ENCODE measurements around the gene PRSS36.
A peak's percentile ranks its signal among the peaks of the same experiment; 100 is the strongest.

Gene PRSS36

DNA sequence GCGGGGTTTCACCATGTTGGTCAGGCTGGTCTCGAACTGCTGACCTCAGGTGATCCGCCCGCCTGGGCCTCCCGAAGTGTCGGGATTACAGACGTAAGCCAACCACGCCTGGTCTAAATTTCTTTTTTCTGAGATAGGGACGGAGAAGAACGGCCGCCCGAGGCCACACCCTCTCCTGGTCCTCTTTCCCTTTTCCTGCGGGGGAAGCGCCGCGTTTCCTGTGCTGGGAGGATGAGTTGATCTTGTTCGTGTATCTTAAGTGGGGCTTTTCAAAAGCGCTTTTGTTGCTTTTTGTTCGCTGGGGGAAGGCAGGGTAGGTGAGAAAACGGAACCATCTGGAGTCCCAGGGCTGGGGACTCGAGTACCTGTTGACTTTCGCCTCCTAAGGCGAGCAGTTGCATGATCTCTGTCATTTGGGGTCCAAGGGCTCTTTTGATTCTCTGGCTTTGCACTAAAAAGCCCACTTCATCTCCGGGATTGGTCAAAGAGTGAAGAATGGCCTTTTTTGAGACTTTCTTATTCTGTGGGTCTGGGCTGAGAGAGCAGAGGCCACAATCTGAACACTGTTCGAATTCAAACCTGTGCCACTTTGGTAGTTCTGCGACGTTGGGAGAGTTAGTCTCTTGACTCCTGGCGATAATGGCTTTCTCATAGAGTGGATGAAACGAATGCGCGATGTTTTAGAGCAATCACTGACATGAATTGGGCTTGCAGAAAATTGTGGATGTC, 31.4 kb upstream of the PRSS36 start (continued):
- TF ChIP-seq, protein P1, sequence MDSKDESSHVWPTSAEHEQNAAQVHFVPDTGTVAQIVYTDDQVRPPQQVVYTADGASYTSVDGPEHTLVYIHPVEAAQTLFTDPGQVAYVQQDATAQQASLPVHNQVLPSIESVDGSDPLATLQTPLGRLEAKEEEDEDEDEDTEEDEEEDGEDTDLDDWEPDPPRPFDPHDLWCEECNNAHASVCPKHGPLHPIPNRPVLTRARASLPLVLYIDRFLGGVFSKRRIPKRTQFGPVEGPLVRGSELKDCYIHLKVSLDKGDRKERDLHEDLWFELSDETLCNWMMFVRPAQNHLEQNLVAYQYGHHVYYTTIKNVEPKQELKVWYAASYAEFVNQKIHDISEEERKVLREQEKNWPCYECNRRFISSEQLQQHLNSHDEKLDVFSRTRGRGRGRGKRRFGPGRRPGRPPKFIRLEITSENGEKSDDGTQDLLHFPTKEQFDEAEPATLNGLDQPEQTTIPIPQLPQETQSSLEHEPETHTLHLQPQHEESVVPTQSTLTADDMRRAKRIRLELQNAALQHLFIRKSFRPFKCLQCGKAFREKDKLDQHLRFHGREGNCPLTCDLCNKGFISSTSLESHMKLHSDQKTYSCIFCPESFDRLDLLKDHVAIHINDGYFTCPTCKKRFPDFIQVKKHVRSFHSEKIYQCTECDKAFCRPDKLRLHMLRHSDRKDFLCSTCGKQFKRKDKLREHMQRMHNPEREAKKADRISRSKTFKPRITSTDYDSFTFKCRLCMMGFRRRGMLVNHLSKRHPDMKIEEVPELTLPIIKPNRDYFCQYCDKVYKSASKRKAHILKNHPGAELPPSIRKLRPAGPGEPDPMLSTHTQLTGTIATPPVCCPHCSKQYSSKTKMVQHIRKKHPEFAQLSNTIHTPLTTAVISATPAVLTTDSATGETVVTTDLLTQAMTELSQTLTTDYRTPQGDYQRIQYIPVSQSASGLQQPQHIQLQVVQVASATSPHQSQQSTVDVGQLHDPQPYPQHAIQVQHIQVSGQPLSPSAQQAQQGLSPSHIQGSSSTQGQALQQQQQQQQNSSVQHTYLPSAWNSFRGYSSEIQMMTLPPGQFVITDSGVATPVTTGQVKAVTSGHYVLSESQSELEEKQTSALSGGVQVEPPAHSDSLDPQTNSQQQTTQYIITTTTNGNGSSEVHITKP (tag by site-specific recombination; IDR thresholded peaks at IDR 0.05) = no peak

DNA sequence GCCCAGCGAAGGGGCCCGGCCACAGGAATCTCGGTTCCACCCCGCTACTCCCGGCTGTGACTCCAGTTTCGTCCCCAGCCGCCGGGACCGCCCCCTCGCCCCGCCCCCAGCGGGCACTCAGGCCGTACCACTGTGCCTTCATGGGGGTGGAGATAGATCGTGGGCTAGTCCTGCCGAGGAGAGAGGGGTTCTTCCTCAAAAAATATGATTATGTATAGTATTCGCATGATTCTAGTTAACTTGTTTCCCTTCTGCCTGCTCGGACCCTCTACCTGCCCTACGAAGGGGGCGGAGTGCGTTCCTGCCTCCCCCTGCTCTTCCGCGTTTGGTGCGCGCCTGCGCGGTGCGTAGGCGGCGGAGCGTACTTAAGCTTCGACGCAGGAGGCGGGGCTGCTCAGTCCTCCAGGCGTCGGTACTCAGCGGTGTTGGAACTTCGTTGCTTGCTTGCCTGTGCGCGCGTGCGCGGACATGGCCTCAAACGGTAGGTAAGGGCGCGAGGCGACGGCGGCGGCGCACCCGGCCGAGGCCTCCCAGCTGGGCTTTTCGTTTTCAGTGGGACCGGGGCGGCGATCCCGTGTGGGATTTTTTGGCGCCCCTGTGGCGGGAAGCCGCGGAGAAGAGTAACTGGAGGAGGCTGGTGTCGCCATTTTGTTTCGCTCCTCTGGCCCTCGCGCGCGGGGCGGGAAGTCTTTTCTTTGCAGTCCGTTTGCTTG, 30.0 kb upstream of the PRSS36 start, which contains the start of gene FUS:
FUS (plus strand) TSS at position 393 of the 713 bp plus-strand sequence; CDS start at position 469, 76 bp downstream.
- peaks cover 20 to 41% of the 10 kb centered on the region in 2 experiments for H3K36me3 ChIP-seq (ENCODE audit: control insufficient read depth in 2 of 2, insufficient read depth in 1 of 2, low read length in 2 of 2)
- peak within 1 kb of the TSS; percentile 72 for H3K4me3 ChIP-seq (ENCODE audit: low read depth, low read length)
- no peaks in the 10 kb centered on the region for H3K9me3 ChIP-seq (ENCODE audit: control insufficient read depth, insufficient read depth, low read depth, low read length)
- H3K4me1 ChIP-seq (ENCODE audit: control insufficient read depth, insufficient read depth, low read length) = no peaks in the 10 kb centered on the region
- POLR2A ChIA-PET = interaction anchor here (0.5 to 4.8 kb wide), 54 partner anchors 9 to 693 kb away, joined by 3 to 107 read pairs (median 5); partner anchors contain the start of genes ARMC5, HSD3B7, KAT8 and PYCARD
- CTCF ChIA-PET = interaction anchor here (0.6 kb wide), 1 partner anchor 38 kb away, joined by 3 read pairs; no protein-coding TSS in a partner anchor
- H3K27ac ChIP-seq (ENCODE audit: extremely low read depth, low read depth, low read length) = peak within 1 kb of the TSS; percentile 91
- TF ChIP-seq ZNF394 (tag by site-specific recombination; IDR thresholded peaks at IDR 0.05; ENCODE audit: borderline replicate concordance) (peak; percentile 93), ZBTB17 (tag by site-specific recombination; IDR thresholded peaks at IDR 0.05) (peak; percentile 89), ZNF423 (tag by site-specific recombination; IDR thresholded peaks at IDR 0.05) (no peak), KLF9 (tag by site-specific recombination; IDR thresholded peaks at IDR 0.05; ENCODE audit: low read depth) (peak; percentile 97), ZNF404 (tag by site-specific recombination; IDR thresholded peaks at IDR 0.05) (no peak), TRIM28 (IDR thresholded peaks at IDR 0.05; ENCODE audit: borderline replicate concordance, low read length) (peak; percentile 18; the same call in 1 of the 2 replicates), ZXDB (tag by site-specific recombination; IDR thresholded peaks at IDR 0.05) (peak; percentile 93), GLI2 (tag by site-specific recombination; IDR thresholded peaks at IDR 0.05; ENCODE audit: borderline replicate concordance, low read depth) (no peak; the same call in 1 of the 2 replicates), BCL11A (tag by site-specific recombination; IDR thresholded peaks at IDR 0.05; ENCODE audit: low read depth) (no peak), ZNF510 (tag by site-specific recombination; IDR thresholded peaks at IDR 0.05; ENCODE audit: insufficient replicate concordance) (no peak), ZNF132 (tag by site-specific recombination; IDR thresholded peaks at IDR 0.05; ENCODE audit: borderline replicate concordance) (no peak), RBAK (tag by site-specific recombination; IDR thresholded peaks at IDR 0.05) (no peak), FEZF1 (tag by site-specific recombination; IDR thresholded peaks at IDR 0.05) (no peak), ZNF16 (tag by site-specific recombination; IDR thresholded peaks at IDR 0.05; ENCODE audit: low read depth) (no peak), ZNF501 (tag by site-specific recombination; IDR thresholded peaks at IDR 0.05) (peak; percentile 92), ZNF777 (tag by site-specific recombination; IDR thresholded peaks at IDR 0.05; ENCODE audit: borderline replicate concordance) (no peak; the same call in 1 of the 2 replicates), ZNF558 (tag by site-specific recombination; IDR thresholded peaks at IDR 0.05) (no peak), ZNF37A (tag by site-specific recombination; IDR thresholded peaks at IDR 0.05) (no peak), ZNF211 (tag by site-specific recombination; IDR thresholded peaks at IDR 0.05; ENCODE audit: low read depth) (no peak), ZEB2 (tag by site-specific recombination; IDR thresholded peaks at IDR 0.05) (peak; percentile 52)
- TF ChIP-seq, protein P2, sequence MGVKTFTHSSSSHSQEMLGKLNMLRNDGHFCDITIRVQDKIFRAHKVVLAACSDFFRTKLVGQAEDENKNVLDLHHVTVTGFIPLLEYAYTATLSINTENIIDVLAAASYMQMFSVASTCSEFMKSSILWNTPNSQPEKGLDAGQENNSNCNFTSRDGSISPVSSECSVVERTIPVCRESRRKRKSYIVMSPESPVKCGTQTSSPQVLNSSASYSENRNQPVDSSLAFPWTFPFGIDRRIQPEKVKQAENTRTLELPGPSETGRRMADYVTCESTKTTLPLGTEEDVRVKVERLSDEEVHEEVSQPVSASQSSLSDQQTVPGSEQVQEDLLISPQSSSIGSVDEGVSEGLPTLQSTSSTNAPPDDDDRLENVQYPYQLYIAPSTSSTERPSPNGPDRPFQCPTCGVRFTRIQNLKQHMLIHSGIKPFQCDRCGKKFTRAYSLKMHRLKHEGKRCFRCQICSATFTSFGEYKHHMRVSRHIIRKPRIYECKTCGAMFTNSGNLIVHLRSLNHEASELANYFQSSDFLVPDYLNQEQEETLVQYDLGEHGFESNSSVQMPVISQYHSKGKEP (tag by site-specific recombination; IDR thresholded peaks at IDR 0.05) = no peak
- TF ChIP-seq, protein P3, sequence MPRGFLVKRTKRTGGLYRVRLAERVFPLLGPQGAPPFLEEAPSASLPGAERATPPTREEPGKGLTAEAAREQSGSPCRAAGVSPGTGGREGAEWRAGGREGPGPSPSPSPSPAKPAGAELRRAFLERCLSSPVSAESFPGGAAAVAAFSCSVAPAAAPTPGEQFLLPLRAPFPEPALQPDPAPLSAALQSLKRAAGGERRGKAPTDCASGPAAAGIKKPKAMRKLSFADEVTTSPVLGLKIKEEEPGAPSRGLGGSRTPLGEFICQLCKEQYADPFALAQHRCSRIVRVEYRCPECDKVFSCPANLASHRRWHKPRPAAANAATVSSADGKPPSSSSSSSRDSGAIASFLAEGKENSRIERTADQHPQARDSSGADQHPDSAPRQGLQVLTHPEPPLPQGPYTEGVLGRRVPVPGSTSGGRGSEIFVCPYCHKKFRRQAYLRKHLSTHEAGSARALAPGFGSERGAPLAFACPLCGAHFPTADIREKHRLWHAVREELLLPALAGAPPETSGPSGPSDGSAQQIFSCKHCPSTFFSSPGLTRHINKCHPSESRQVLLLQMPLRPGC (tag by site-specific recombination; IDR thresholded peaks at IDR 0.05) = peak; percentile 74
- TF ChIP-seq, protein P4, sequence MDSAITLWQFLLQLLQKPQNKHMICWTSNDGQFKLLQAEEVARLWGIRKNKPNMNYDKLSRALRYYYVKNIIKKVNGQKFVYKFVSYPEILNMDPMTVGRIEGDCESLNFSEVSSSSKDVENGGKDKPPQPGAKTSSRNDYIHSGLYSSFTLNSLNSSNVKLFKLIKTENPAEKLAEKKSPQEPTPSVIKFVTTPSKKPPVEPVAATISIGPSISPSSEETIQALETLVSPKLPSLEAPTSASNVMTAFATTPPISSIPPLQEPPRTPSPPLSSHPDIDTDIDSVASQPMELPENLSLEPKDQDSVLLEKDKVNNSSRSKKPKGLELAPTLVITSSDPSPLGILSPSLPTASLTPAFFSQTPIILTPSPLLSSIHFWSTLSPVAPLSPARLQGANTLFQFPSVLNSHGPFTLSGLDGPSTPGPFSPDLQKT (IDR thresholded peaks at IDR 0.05; ENCODE audit: borderline replicate concordance, low read depth, low read length) = no peak
